Natural killer cell (primary cell): Measurements from ENCODE around the gene TIMM10B. TPM values are rescaled to one million over a fixed set of nuclear protein-coding genes. Genes with fewer than 3 reads are reported as not detected.

ENCODE experiments used
- ATAC-seq, 3 donors: fragments of 150-1000 bp in 2 of 3; fragments of 200-7000 bp in 1 of 3; cut with Tn5 transposase; 1 replicate in 1 of 3; 2 replicates in 2 of 3; pipeline ENCODE4 v1.10.0; 2021; ENCODE audit warnings: mild to moderate bottlenecking in 2 of 3, moderate library complexity in 2 of 3
- DNase-seq, 2 donors: peaks; one replicate each; pipeline versions ENCODE4 v3.0.0 to v3.0.0-alpha.2; 2013 to 2021; ENCODE audit warnings: mixed read lengths in 1 of 2
- H3K27ac ChIP-seq: one replicate; pipeline ENCODE4 v1.5.1; 2013; ENCODE audit warnings: mild to moderate bottlenecking, low read length
- H3K27me3 ChIP-seq: one replicate; pipeline ENCODE4 v1.6.1; 2013; ENCODE audit warnings: low read length; ENCODE audit not compliant: control insufficient read depth, insufficient read depth
- H3K36me3 ChIP-seq: one replicate; pipeline ENCODE4 v1.6.1; 2013; ENCODE audit warnings: low read length; ENCODE audit not compliant: control insufficient read depth, insufficient read depth
- H3K4me1 ChIP-seq: one replicate; pipeline ENCODE4 v1.6.1; 2013; ENCODE audit warnings: low read length; ENCODE audit not compliant: control insufficient read depth, insufficient read depth
- H3K4me3 ChIP-seq: one replicate; pipeline ENCODE4 v1.5.1; 2013; ENCODE audit warnings: low read length
- H3K9me3 ChIP-seq: one replicate; pipeline ENCODE4 v1.6.1; 2013; ENCODE audit warnings: low read length; ENCODE audit not compliant: control insufficient read depth, insufficient read depth
- H3K27ac Mint-ChIP-seq, 2 donors: one replicate each; pipeline ENCODE4 v1.8.0; 2022; ENCODE audit warnings: mild to moderate bottlenecking in 2 of 2, mixed read lengths in 2 of 2, moderate library complexity in 1 of 2
- H3K27me3 Mint-ChIP-seq, 2 donors: one replicate each; pipeline ENCODE4 v1.8.0; 2022; ENCODE audit warnings: low read depth in 2 of 2, mixed read lengths in 2 of 2
- H3K36me3 Mint-ChIP-seq: one replicate; pipeline ENCODE4 v1.8.0; 2022; ENCODE audit warnings: mixed read lengths
- H3K4me1 Mint-ChIP-seq, 2 donors: one replicate each; pipeline ENCODE4 v1.8.0; 2022; ENCODE audit warnings: mixed read lengths in 2 of 2
- H3K4me3 Mint-ChIP-seq: one replicate; pipeline ENCODE4 v1.8.0; 2022; ENCODE audit warnings: mild to moderate bottlenecking, moderate library complexity, mixed read lengths
- H3K9me3 Mint-ChIP-seq, 2 donors: one replicate each; pipeline ENCODE4 v1.8.0; 2022; ENCODE audit warnings: mixed read lengths in 2 of 2
- WGBS: methylation state at CpG from one replicate; pipeline ENCODE4 v1.1.7; 2013; ENCODE audit warnings: missing lambda C conversion rate; ENCODE audit not compliant: insufficient coverage; 5-methylcytosine and 5-hydroxymethylcytosine counted together
- intact Hi-C: fragments of 100-400 bp; cut with micrococcal nuclease; formaldehyde crosslinking; loops from one replicate; pipeline ENCODE4 v1.14.2; 2022
- total RNA-seq, 4 donors: library from RNA; stranded (reverse); fragments of 120-200 nt in 1 of 4; gene quantifications; one replicate each; pipeline versions ENCODE4 v1.2.3 to v1.2.4, GENCODE V29; 2013 to 2022
- TF ChIP-seq, protein P1 (sequence below): fragments of 200-600 bp; IDR thresholded peaks from one replicate; pipeline ENCODE4 v1.8.0; 2022; ENCODE audit warnings: antibody characterized with exemption

Gene TIMM10B
- total RNA-seq, 3 donors from 2014 or later (not counting 1 experiment from before 2014, with no cell fraction given) = 69.6 to 92.8 (median 71.4) TPM

- Mint-ChIP-seq H3K27me3 (no peaks in the 10 kb centered on the region), H3K27ac (no peak overlapping the region), H3K9me3 (no peaks in the 10 kb centered on the region), H3K4me3 (no peak overlapping the region), H3K36me3 (no peaks in the 10 kb centered on the region), H3K4me1 (peaks cover 7% of the 10 kb centered on the region in 2 donors)
- no peaks in the 10 kb centered on the region for H3K9me3 ChIP-seq
- ATAC-seq = peak; percentile 69 to 86 (median 76)
- H3K27ac ChIP-seq = no peak overlapping the region
- no peak overlapping the region for H3K4me3 ChIP-seq
- DNase-seq = peak in 1 of 2 donors; percentile 72
- H3K36me3 ChIP-seq = no peaks in the 10 kb centered on the region
- H3K27me3 ChIP-seq = no peaks in the 10 kb centered on the region
- TF ChIP-seq, protein P1, sequence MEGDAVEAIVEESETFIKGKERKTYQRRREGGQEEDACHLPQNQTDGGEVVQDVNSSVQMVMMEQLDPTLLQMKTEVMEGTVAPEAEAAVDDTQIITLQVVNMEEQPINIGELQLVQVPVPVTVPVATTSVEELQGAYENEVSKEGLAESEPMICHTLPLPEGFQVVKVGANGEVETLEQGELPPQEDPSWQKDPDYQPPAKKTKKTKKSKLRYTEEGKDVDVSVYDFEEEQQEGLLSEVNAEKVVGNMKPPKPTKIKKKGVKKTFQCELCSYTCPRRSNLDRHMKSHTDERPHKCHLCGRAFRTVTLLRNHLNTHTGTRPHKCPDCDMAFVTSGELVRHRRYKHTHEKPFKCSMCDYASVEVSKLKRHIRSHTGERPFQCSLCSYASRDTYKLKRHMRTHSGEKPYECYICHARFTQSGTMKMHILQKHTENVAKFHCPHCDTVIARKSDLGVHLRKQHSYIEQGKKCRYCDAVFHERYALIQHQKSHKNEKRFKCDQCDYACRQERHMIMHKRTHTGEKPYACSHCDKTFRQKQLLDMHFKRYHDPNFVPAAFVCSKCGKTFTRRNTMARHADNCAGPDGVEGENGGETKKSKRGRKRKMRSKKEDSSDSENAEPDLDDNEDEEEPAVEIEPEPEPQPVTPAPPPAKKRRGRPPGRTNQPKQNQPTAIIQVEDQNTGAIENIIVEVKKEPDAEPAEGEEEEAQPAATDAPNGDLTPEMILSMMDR = peak; percentile 77
- intact Hi-C loops = loop anchor here (1.0 to 5.0 kb wide), 3 partner anchors 136 to 226 kb away; no protein-coding TSS in a partner anchor
- WGBS = 13% methylated on average over 1 of the region's 1 CpG
- H3K4me1 ChIP-seq = no peaks in the 10 kb centered on the region
Measured at GRCh38 chr11:6531267-6531752, 50.0 kb downstream of the TIMM10B start.

Other genes with a start within 250 kb of the TIMM10B start
- 10 to 100 TPM; 50.6 to 76.9 (median 58.4) TPM for gene FHIP1B, start 246.9 kb upstream of the TIMM10B start, total RNA-seq
- under 1 TPM; 0.35 to 0.50 (median 0.39) TPM for gene CNGA4, start 242.4 kb upstream of the TIMM10B start, total RNA-seq
- gene CCKBR, start 221.7 kb upstream of the TIMM10B start, total RNA-seq = not detected
- gene CAVIN3, start 161.0 kb upstream of the TIMM10B start, total RNA-seq = not detected
- 10 to 100 TPM; 52.7 to 63.3 (median 56.1) TPM for gene SMPD1, start 91.0 kb upstream of the TIMM10B start, total RNA-seq
- gene APBB1, start 62.4 kb upstream of the TIMM10B start, total RNA-seq = 10 to 100 TPM; 62.8 to 77.1 (median 67.5) TPM
- 1 to 10 TPM in 1 of 3 donors, under 1 TPM in 2; 0.35 to 1.5 (median 0.98) TPM for gene HPX, start 40.5 kb upstream of the TIMM10B start, total RNA-seq
- gene TRIM3, start 7.6 kb upstream of the TIMM10B start, total RNA-seq = 10 to 100 TPM; 26.4 to 30.9 (median 26.5) TPM
- gene ARFIP2, start 170 bp upstream of the TIMM10B start, total RNA-seq = 10 to 100 TPM; 44.7 to 62.3 (median 51.4) TPM
- 10 to 100 TPM; 29.6 to 38.3 (median 31.4) TPM for gene DNHD1, start 15.8 kb downstream of the TIMM10B start, total RNA-seq
- 10 to 100 TPM; 31.3 to 35.9 (median 31.9) TPM for gene RRP8, start 122.1 kb downstream of the TIMM10B start, total RNA-seq
- gene ILK, start 122.3 kb downstream of the TIMM10B start, total RNA-seq = 100 to 1,000 TPM; 109 to 145 (median 142) TPM
- gene TAF10, start 130.7 kb downstream of the TIMM10B start, total RNA-seq = 100 to 1,000 TPM; 154 to 191 (median 158) TPM
- gene TPP1, start 137.9 kb downstream of the TIMM10B start, total RNA-seq = 100 to 1,000 TPM; 123 to 135 (median 131) TPM
- 1 to 10 TPM in 1 of 3 donors, under 1 TPM in 2; 0.49 to 1.0 (median 0.83) TPM for gene DCHS1, start 174.3 kb downstream of the TIMM10B start, total RNA-seq
- gene MRPL17, start 201.8 kb downstream of the TIMM10B start, total RNA-seq = 10 to 100 TPM in 2 of 3 donors, 1 to 10 TPM in 1; 9.0 to 11.8 (median 11.4) TPM